GM19240 (cell line): ENCODE measurements around the gene HIC2.
"Not testable (repeated sequence)": the region's sequence is repeated elsewhere in the genome, so short reads cannot be mapped to it uniquely, and the experiment has no call there.

Experiments used
- DNase-seq: peaks from one replicate; pipeline ENCODE4 v3.0.0; 2011; ENCODE audit warnings: low spot score; ENCODE audit not compliant: insufficient read length

The HIC2 gene

DNA sequence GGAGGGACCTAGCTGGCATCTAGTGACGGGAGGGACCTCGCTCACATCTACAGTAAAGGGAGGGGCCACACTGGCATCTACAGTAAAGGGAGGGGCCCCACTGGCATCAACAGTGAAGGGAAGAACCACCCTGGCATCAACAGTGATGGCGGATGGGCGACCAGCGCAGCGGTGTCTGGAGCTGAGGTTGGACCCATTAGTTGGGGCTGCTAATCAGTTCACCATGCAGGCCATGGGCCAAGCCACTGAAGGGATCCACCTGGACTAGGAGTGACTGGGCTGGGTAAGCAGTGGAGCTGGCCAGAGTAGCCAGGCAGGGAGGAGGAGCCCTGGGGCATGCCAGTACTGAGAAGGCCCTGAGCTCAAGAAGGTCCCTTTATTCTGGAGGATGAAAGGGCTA is 73.4 kb downstream of the HIC2 start:
- not testable (repeated sequence) for DNase-seq

DNA sequence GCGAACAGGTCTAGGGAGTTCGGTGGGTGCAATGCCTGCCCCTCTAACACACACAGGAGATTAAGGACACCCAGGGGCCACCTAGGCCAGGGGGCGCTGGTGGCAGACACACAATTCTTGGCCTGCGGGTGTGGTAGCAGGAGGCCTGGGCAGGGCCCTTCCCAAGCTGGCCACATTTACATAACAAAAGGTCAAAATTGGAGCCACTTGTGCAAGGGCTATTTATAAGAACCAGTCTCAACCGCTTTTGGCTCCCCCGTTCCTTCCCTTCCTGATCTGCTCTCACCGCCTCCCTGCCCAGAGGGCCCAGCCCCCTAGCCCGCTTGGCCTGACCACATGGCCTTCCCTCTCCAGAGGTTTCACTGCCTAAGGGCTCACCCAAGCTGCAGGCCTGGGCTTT is 75.1 kb downstream of the HIC2 start:
- not testable (repeated sequence) for DNase-seq

DNA sequence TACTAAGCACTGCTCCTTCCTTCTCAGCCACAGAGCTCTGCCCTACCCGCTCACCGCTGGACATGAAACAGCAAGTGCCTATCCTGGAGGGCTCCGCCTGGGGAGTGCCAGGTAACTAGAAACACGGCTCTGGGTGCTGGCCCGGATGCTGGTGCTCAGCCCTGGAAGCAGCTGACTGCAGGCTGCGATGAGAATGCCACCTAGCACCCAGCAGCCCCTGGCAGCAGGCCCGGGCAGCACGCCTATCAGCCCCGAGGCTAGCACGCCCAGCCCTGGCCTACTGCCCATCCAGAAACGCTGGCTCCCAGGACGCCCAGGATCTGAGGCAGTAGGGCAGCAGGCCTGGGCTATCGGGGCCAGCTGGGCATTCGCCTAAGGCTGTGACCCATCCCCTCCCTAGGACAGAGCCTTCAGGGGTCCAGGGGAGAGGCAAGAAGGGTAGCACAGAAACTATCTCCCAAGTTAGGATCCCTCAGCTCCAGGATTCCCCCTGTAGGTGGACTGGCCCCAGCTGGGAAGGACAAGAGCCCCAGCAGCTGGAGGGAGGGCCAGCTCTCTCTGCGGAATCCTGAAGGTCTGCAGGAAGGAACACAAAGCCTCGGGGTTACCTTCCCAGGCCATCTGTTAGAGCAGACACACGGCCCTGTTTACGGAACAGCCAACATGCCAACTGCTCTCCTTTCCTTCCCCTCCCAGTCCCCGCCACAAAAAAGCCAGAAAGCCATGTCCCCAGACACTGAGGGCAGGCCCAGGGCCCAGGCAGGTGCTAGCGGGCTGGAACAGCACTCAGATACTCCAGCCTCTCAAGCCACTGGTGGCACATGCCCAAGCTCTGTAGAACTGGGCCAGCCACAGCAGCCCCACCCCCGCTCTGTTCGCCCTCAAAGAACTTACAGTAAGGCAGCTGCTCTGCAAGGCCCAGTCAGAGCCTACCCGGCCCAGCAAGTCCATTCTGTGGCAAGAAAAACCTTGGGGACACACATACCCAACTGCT is 76.9 kb downstream of the HIC2 start:
- DNase-seq: not testable (repeated sequence)

DNA sequence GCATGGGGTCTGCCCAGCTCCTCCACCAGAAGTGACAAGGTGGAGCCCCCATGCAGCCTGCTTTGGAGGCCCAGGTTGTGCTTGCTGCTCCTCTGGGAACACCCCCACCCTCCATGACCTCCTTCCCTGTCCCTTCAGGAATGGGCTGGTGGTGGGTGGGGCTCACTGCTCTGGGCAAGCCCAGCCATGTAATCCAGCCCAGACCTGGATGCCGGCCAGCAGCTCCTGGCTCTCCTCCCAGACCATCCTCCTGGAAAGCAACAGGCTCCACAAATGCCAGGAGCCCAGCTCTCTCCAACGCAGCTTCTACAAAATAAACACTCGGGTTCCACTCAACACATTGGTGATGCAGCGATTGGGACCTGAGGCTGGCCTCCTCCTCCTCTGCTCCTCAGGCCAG is 80.8 kb downstream of the HIC2 start:
- not testable (repeated sequence) for DNase-seq

DNA sequence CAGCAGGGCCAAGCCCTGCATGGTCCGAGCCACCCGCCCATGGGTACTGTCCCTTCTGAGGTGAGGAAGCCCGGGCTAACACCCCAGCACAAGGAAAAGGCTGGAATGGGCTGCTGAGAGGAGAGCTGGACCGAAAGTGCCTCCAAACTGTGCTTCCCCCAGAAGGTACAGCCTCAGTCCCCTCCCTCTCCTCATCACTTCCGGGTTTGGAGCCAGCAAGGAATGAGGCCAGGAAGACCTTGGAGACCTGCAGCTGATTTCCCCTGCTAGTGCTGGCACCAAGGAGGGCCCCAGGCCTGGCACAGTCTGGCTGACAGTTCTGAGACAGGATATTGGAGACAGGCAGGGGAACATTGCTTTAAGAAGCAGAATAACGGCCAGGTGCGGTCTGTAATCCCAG is 81.3 kb downstream of the HIC2 start:
- not testable (repeated sequence) for DNase-seq

DNA sequence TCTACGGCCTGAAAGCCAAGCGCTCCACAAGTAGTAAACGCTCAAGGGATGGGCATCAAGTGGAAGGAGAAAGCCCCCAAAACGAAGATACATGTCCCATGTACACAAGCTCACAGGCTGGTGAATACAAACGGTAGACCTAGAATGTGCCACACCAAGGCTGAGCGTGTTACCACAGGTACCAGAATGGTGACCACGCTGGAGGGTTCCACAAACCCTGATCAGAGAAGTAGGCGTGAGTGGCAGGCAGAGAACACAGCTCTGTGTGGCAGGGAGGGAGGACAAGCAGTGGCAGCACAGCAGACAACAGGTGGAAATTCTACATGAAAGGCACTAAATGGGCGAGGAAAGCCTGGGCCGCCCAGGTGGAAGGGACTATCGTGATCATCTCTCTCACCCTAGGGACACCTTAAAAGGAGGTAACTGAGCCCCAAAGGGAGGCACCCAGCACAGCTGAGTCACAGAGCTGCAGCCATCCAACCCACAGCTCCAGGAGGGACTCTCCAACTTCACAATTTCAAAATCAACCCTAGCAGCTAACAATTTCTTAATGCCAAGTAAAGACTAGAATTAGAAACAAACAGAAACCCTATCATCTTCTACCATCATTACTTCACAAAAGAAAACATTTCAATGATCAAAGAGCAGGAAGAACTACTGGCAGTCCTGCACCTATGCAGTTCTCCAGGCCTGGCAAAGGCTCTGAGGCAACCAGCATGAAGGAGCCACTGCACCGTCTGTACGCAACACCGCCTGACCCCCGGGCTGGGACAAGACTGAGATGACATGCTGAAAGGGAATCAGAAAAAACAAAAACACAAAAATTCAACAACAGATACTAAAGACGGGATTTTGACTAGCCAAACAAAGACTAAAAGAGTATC is 82.7 kb downstream of the HIC2 start:
- not testable (repeated sequence) for DNase-seq
